Measurements from ENCODE around the gene DENND4C. TPM values are rescaled to one million over a fixed set of nuclear protein-coding genes. Genes with fewer than 3 reads are reported as not detected.

DENND4C gene
- total RNA-seq, 1 experiment from 2014 or later, result 26.6 TPM

DNA sequence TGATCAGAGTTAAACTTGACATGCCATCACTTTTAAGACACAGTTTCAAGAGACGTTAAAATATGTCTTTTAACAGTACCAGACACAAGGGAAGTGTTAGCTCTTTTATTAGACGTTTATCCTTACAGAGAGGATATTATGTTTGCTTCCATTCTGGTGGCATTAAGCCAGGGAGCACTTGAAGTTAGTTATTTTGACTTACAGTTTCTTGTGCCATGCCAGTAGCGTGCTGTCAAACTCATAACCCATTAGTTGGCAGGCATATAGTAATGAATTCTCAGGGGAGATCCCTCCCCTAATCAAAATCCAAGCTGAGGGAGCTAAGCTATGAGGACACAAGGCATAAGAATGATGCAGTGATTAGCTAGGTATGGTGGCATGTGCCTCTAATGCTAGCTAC lies 83.1 kb downstream of the DENND4C start:
- no peak overlapping the region for H2BK5ac ChIP-seq (ENCODE audit: insufficient read length, low read length)
- H3K9ac ChIP-seq (ENCODE audit: extremely low read depth, insufficient read length, low read length), result no peak overlapping the region
- H3K4ac ChIP-seq (ENCODE audit: low read depth, low read length), result no peak overlapping the region
- no peak overlapping the region for H2BK120ac ChIP-seq (ENCODE audit: low read depth, low read length, poor library complexity, severe bottlenecking)
- H3K4me2 ChIP-seq (ENCODE audit: insufficient read depth, insufficient read length, low read length), result no peak overlapping the region
- no peak overlapping the region for H2BK20ac ChIP-seq (ENCODE audit: low read depth, low read length, poor library complexity, severe bottlenecking)
- no peak overlapping the region for H3T11ph ChIP-seq (ENCODE audit: low read length)
- H3K9me3 ChIP-seq (ENCODE audit: control insufficient read depth, low read depth, low read length), result no peaks in the 10 kb centered on the region
- H2AFZ ChIP-seq (ENCODE audit: low read length), result no peak overlapping the region
- no CpG with 5 or more reads among the region's 3 CpGs for WGBS (ENCODE audit: extremely low coverage, insufficient read length, low lambda C conversion rate)
- H4K20me1 ChIP-seq (ENCODE audit: control insufficient read depth, insufficient read depth, insufficient read length), result no peaks in the 10 kb centered on the region
- Mint-ChIP-seq H3K9me3 (no peaks in the 10 kb centered on the region), H3K27ac (peak overlapping the region; percentile 81 to 93 (median 90); a peak in 5 of 7 replicates), H3K36me3 (ENCODE audit: insufficient read depth in 1 of 3, low read depth in 3 of 3) (peaks cover under 1 to 15% (median 12%) of the 10 kb centered on the region in 3 experiments; a peak in 4 of 7 replicates), H3K4me1 (no peaks in the 10 kb centered on the region), H3K27me3 (ENCODE audit: low read depth) (no peaks in the 10 kb centered on the region), H3K4me3 (no peak overlapping the region)
- no peak overlapping the region for H2BK15ac ChIP-seq (ENCODE audit: low read depth, low read length)
- H4K8ac ChIP-seq (replicated peaks; ENCODE audit: insufficient read length, low read depth, low read length), result no peak overlapping the region
- H4K91ac ChIP-seq (ENCODE audit: insufficient read length, low read depth, low read length), result no peak overlapping the region
- no peak overlapping the region for H4K5ac ChIP-seq (ENCODE audit: insufficient read length, low read depth, low read length)
- TF ChIP-seq, protein P1, sequence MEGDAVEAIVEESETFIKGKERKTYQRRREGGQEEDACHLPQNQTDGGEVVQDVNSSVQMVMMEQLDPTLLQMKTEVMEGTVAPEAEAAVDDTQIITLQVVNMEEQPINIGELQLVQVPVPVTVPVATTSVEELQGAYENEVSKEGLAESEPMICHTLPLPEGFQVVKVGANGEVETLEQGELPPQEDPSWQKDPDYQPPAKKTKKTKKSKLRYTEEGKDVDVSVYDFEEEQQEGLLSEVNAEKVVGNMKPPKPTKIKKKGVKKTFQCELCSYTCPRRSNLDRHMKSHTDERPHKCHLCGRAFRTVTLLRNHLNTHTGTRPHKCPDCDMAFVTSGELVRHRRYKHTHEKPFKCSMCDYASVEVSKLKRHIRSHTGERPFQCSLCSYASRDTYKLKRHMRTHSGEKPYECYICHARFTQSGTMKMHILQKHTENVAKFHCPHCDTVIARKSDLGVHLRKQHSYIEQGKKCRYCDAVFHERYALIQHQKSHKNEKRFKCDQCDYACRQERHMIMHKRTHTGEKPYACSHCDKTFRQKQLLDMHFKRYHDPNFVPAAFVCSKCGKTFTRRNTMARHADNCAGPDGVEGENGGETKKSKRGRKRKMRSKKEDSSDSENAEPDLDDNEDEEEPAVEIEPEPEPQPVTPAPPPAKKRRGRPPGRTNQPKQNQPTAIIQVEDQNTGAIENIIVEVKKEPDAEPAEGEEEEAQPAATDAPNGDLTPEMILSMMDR (conservative IDR thresholded peaks at IDR 0.05), result no peak
- DNase-seq, result no peak
- H3K18ac ChIP-seq (ENCODE audit: insufficient read length, low read depth, low read length), result no peak overlapping the region
- H2AK5ac ChIP-seq (ENCODE audit: insufficient read length, low read length), result no peak overlapping the region
- no peaks in the 10 kb centered on the region for H3K27me3 ChIP-seq (ENCODE audit: insufficient read depth, low read length)
- no peak overlapping the region for H3K14ac ChIP-seq (ENCODE audit: insufficient read depth, low read length)
- H3K23me2 ChIP-seq (ENCODE audit: insufficient read length, low read depth, low read length, poor library complexity, severe bottlenecking), result no peaks in the 10 kb centered on the region
- H3K23ac ChIP-seq (ENCODE audit: insufficient read length, low read depth, low read length), result no peak overlapping the region
- H3K56ac ChIP-seq (ENCODE audit: insufficient read length, low read depth, low read length), result no peak overlapping the region
- no peaks in the 10 kb centered on the region for H3K4me1 ChIP-seq (ENCODE audit: insufficient read depth, low read length)
- no peaks in the 10 kb centered on the region for H3K79me1 ChIP-seq (ENCODE audit: insufficient read depth, low read depth, low read length, poor library complexity, severe bottlenecking)
- no peak overlapping the region for H2BK12ac ChIP-seq (ENCODE audit: insufficient read length, low read depth, low read length)
- H3K27ac ChIP-seq (ENCODE audit: insufficient read length, low read depth, low read length), result no peak overlapping the region
- no peaks in the 10 kb centered on the region for H3K79me2 ChIP-seq (ENCODE audit: insufficient read depth, low read length)

All from H9 (cell line).